SH-SY5Y (cell line): Measurements from ENCODE around the gene GPRC5A.

Experiments used
- GATA2 ChIP-seq: IDR thresholded peaks from 2 replicates; pipeline ENCODE4 v1.6.1; 2011; ENCODE audit warnings: mild to moderate bottlenecking, low read depth, low read length
- GATA3 ChIP-seq: IDR thresholded peaks from 2 replicates; pipeline ENCODE4 v1.6.1; 2011; ENCODE audit warnings: low read depth, mild to moderate bottlenecking, low read length, moderate library complexity

- TF ChIP-seq GATA3, result no peak
- no peak for TF ChIP-seq GATA2
Measured at GRCh38 chr12:12916135-12916944, 25.0 kb downstream of the GPRC5A start.
